CD4-positive, alpha-beta T cell treated with Interferon alpha-2 for 1 hour (primary cell): ENCODE data around the gene TRIM33.

Source experiments
- DNase-seq, 2 donors: peaks; one replicate each; pipeline ENCODE4 v3.0.0-alpha.2; 2020 to 2022

The TRIM33 gene

GRCh38 chr1:114346480-114347029, 164.4 kb downstream of the TRIM33 start:
- peak; percentile 95 to 97 for DNase-seq

DNA sequence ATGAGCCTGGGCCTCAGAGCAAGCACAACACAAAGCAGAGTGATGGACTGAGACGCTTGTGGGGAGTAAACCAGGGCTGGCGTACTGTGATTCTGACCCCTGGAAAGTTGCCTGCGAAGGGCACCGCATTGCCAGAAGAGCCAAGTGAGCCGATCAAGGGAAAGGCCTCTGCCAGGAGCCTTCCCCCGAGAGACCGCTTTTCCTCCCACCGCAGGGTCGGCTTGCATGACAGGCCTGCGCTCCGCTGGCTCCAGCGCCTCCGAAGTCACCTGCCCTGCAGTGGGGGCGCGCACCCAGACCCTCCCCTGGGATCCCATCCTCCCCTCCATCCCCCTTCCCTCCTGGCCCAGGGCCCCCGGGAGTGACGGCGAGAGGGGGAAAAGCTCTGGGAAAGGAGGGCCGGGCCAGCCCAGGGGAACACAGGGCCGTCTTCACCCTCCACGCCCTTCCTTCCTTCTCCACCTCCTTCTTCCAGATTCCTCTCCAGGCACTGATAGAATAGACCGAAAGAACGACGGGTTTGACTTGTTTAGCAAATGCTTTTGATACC, 165.0 kb downstream of the TRIM33 start:
- no peak for DNase-seq

- no peak for DNase-seq
Measured at GRCh38 chr1:114344656-114345055, 166.3 kb downstream of the TRIM33 start.
